ENCODE results near the gene ATP7B.

GRCh38 chr13:51905787-51906186 lies 105.5 kb downstream of the ATP7B start:
- TF ChIP-seq, protein P1, sequence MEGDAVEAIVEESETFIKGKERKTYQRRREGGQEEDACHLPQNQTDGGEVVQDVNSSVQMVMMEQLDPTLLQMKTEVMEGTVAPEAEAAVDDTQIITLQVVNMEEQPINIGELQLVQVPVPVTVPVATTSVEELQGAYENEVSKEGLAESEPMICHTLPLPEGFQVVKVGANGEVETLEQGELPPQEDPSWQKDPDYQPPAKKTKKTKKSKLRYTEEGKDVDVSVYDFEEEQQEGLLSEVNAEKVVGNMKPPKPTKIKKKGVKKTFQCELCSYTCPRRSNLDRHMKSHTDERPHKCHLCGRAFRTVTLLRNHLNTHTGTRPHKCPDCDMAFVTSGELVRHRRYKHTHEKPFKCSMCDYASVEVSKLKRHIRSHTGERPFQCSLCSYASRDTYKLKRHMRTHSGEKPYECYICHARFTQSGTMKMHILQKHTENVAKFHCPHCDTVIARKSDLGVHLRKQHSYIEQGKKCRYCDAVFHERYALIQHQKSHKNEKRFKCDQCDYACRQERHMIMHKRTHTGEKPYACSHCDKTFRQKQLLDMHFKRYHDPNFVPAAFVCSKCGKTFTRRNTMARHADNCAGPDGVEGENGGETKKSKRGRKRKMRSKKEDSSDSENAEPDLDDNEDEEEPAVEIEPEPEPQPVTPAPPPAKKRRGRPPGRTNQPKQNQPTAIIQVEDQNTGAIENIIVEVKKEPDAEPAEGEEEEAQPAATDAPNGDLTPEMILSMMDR (conservative IDR thresholded peaks at IDR 0.05; ENCODE audit: low read depth, low read length) = no peak
- TF ChIP-seq EZH2phosphoT487 (IDR thresholded peaks at IDR 0.05; ENCODE audit: borderline replicate concordance, low read length) (no peak), EZH2 (IDR thresholded peaks at IDR 0.05; ENCODE audit: low read length, unreplicated experiment) (no peak)

Measured in PC-3 (cell line).